Hepatocyte (in vitro differentiated cells): ENCODE measurements around the gene SLC26A8. TPM values are rescaled to one million over a fixed set of nuclear protein-coding genes. Genes with fewer than 3 reads are reported as not detected.

Experiments
- DNase-seq: peaks from one replicate; pipeline ENCODE4 v3.0.0-alpha.2; 2016; ENCODE audit warnings: low spot score
- H2AFZ ChIP-seq: fragments of 200-600 bp; sonication (generic); 2 replicates; pipeline ENCODE4 v1.6.0; 2016; ENCODE audit warnings: antibody characterized with exemption, mild to moderate bottlenecking
- H3K27ac ChIP-seq: fragments of 200-600 bp; sonication (generic); 2 replicates; pipeline ENCODE4 v1.5.1; 2016; ENCODE audit warnings: mild to moderate bottlenecking
- H3K27me3 ChIP-seq: fragments of 200-600 bp; sonication (generic); 2 replicates; pipeline ENCODE4 v1.6.1; 2016
- H3K36me3 ChIP-seq: fragments of 200-600 bp; sonication (generic); replicated peaks from 2 replicates; pipeline ENCODE4 v1.5.1; 2016; ENCODE audit warnings: low read depth; ENCODE audit not compliant: insufficient read depth
- H3K4me1 ChIP-seq: fragments of 200-600 bp; sonication (generic); 2 replicates; pipeline ENCODE4 v1.5.1; 2016; ENCODE audit warnings: mild to moderate bottlenecking, moderate library complexity; ENCODE audit not compliant: insufficient read depth
- H3K4me2 ChIP-seq: fragments of 200-600 bp; sonication (generic); 2 replicates; pipeline ENCODE4 v1.6.0; 2016
- H3K4me3 ChIP-seq: fragments of 200-600 bp; sonication (generic); 2 replicates; pipeline ENCODE4 v1.5.1; 2016; ENCODE audit warnings: mild to moderate bottlenecking
- H3K79me2 ChIP-seq: fragments of 200-600 bp; sonication (generic); 2 replicates; pipeline ENCODE4 v1.6.0; 2017; ENCODE audit warnings: mild to moderate bottlenecking
- H3K9me2 ChIP-seq: fragments of 200-600 bp; sonication (generic); replicated peaks from 2 replicates; pipeline ENCODE4 v1.6.0; 2017; ENCODE audit warnings: mild to moderate bottlenecking; ENCODE audit not compliant: insufficient read depth
- H3K9me3 ChIP-seq: fragments of 200-600 bp; sonication (generic); 2 replicates; pipeline ENCODE4 v1.5.1; 2016; ENCODE audit warnings: low read depth, mild to moderate bottlenecking
- H4K20me1 ChIP-seq: fragments of 200-600 bp; sonication (generic); 2 replicates; pipeline ENCODE4 v1.6.0; 2016; ENCODE audit warnings: mild to moderate bottlenecking; ENCODE audit not compliant: insufficient read depth, poor library complexity, severe bottlenecking
- EZH2 ChIP-seq: fragments of 200-600 bp; sonication (generic); IDR thresholded peaks from 2 replicates; pipeline ENCODE4 v1.6.1; 2016; ENCODE audit warnings: antibody characterized with exemption, mild to moderate bottlenecking, borderline replicate concordance
- EZH2phosphoT487 ChIP-seq: fragments of 200-600 bp; sonication (generic); IDR thresholded peaks from one replicate; pipeline ENCODE4 v1.6.1; 2018; ENCODE audit warnings: antibody characterized with exemption, mild to moderate bottlenecking, low read depth, moderate library complexity; ENCODE audit not compliant: unreplicated experiment, severe bottlenecking
- whole genome bisulfite sequencing: methylation state at CpG from one replicate; pipeline ENCODE4 v1.1.6; 2016; ENCODE audit warnings: low lambda C conversion rate; ENCODE audit errors: missing lambda C conversion rate; 5-methylcytosine and 5-hydroxymethylcytosine counted together
- polyA plus RNA-seq: library from polyadenylated mRNA; unstranded; fragments of >200 nt; fragmentation: Nextera tagmentation; extraction: Ambion mirVana; gene quantifications from 2 replicates; pipeline ENCODE4 v1.2.1, GENCODE V29; 2016
- total RNA-seq: library from RNA; depleted of rRNA; stranded (reverse); fragments of >200 nt; gene quantifications from 2 replicates; pipeline ENCODE4 v1.2.3, GENCODE V29; 2014
- TF ChIP-seq, protein P1 (sequence below): fragments of 200-600 bp; sonication (generic); IDR thresholded peaks from 2 replicates; pipeline ENCODE4 v1.5.1; 2016; ENCODE audit warnings: antibody characterized with exemption, mild to moderate bottlenecking; ENCODE audit not compliant: poor library complexity

Gene SLC26A8
- total and polyA plus RNA-seq, 2 experiments from 2014 or later, result not detected

DNA sequence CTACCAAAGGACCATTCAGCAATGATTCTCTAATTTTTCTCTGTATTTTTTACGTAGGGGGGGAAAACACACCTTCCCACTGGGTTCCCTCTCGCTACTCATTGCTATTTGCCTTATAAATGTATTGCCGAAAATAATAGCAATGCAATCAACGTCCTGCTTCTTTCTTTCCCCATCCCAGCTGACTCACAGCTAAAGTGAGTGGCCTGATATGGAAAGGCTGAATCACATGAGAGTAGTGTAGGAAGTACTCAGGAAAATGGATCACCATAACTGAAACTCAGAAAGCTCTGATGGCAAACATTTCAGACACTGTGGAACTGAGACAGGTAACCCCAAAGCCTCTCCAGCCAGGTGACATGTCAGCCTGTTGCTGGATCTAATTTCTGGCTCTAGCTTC, 54.3 kb downstream of the SLC26A8 start:
- H3K4me2 ChIP-seq, result no peak overlapping the region
- H3K4me3 ChIP-seq, result no peak overlapping the region
- no peaks in the 10 kb centered on the region for H3K79me2 ChIP-seq
- peaks cover 17% of the 10 kb centered on the region for H3K4me1 ChIP-seq
- no peak overlapping the region for H2AFZ ChIP-seq
- no peaks in the 10 kb centered on the region for H4K20me1 ChIP-seq
- H3K9me3 ChIP-seq, result no peaks in the 10 kb centered on the region
- TF ChIP-seq, protein P1, sequence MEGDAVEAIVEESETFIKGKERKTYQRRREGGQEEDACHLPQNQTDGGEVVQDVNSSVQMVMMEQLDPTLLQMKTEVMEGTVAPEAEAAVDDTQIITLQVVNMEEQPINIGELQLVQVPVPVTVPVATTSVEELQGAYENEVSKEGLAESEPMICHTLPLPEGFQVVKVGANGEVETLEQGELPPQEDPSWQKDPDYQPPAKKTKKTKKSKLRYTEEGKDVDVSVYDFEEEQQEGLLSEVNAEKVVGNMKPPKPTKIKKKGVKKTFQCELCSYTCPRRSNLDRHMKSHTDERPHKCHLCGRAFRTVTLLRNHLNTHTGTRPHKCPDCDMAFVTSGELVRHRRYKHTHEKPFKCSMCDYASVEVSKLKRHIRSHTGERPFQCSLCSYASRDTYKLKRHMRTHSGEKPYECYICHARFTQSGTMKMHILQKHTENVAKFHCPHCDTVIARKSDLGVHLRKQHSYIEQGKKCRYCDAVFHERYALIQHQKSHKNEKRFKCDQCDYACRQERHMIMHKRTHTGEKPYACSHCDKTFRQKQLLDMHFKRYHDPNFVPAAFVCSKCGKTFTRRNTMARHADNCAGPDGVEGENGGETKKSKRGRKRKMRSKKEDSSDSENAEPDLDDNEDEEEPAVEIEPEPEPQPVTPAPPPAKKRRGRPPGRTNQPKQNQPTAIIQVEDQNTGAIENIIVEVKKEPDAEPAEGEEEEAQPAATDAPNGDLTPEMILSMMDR, result no peak
- TF ChIP-seq EZH2 (no peak), EZH2phosphoT487 (no peak)
- H3K27me3 ChIP-seq, result no peaks in the 10 kb centered on the region
- H3K27ac ChIP-seq, result no peak overlapping the region
- H3K9me2 ChIP-seq, result no peaks in the 10 kb centered on the region
- WGBS, result 85% methylated on average over 4 of the region's 4 CpGs
- DNase-seq, result peak; percentile 35
- no peaks in the 10 kb centered on the region for H3K36me3 ChIP-seq

DNA sequence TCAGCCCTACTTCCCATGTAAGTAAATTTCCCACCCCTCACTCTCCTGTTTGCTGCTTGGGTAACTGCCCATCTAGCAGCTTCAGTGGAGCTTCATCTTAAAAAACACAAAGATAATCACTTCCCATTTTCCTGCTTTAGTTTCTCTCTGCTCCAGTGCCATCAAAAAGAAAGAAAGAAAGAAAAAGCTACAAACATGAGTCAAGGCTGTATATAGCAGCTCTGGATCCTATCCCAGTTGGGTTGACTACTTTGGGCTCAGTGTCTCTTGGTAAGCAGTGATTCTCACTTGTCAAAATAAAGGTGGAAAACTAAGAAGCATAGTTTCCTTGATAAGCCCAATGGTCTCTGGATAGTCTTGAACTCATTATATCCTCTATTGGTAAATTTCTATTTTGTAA, 54.8 kb downstream of the SLC26A8 start:
- no peak overlapping the region for H3K4me2 ChIP-seq
- H3K4me3 ChIP-seq, result no peak overlapping the region
- no peaks in the 10 kb centered on the region for H3K36me3 ChIP-seq
- H3K27ac ChIP-seq, result no peak overlapping the region
- peaks cover 17% of the 10 kb centered on the region for H3K4me1 ChIP-seq
- TF ChIP-seq EZH2, result no peak
- no peak for TF ChIP-seq EZH2phosphoT487
- TF ChIP-seq, protein P1, result no peak
- no peaks in the 10 kb centered on the region for H3K9me2 ChIP-seq
- no peak overlapping the region for H2AFZ ChIP-seq
- H3K79me2 ChIP-seq, result no peaks in the 10 kb centered on the region
- H3K27me3 ChIP-seq, result no peaks in the 10 kb centered on the region
- no peaks in the 10 kb centered on the region for H4K20me1 ChIP-seq
- no peak for DNase-seq
- H3K9me3 ChIP-seq, result no peaks in the 10 kb centered on the region

DNA sequence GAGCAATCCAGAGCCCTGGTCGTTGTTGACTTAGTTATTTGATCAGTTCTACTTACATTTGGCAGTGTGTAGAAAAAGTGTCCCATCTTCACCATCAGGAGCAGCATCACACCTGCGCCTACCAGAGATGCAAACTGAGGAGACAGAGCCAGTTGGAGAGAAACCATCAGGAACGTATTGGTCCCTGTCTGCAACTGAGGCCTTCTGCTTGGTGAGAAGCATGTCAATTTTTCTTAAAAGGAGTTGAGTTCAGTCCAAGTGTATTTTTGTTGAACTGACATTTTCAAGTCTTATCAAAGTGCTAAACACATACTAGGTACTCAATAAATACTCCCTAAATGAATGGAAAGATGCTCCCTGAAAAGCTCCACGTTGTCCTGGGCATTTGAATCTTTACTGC, 55.6 kb downstream of the SLC26A8 start:
- Histone ChIP-seq H3K4me3 (no peak overlapping the region), H3K27ac (no peak overlapping the region), H3K9me2 (no peaks in the 10 kb centered on the region), H3K9me3 (no peaks in the 10 kb centered on the region), H3K36me3 (no peaks in the 10 kb centered on the region), H4K20me1 (no peaks in the 10 kb centered on the region), H3K27me3 (no peaks in the 10 kb centered on the region), H3K4me1 (peaks cover 17% of the 10 kb centered on the region), H2AFZ (no peak overlapping the region), H3K79me2 (no peaks in the 10 kb centered on the region), H3K4me2 (no peak overlapping the region)
- DNase-seq, result no peak
- TF ChIP-seq EZH2phosphoT487 (no peak), EZH2 (no peak)
- TF ChIP-seq, protein P1, result no peak
- 84% methylated on average over 4 of the region's 4 CpGs for WGBS

DNA sequence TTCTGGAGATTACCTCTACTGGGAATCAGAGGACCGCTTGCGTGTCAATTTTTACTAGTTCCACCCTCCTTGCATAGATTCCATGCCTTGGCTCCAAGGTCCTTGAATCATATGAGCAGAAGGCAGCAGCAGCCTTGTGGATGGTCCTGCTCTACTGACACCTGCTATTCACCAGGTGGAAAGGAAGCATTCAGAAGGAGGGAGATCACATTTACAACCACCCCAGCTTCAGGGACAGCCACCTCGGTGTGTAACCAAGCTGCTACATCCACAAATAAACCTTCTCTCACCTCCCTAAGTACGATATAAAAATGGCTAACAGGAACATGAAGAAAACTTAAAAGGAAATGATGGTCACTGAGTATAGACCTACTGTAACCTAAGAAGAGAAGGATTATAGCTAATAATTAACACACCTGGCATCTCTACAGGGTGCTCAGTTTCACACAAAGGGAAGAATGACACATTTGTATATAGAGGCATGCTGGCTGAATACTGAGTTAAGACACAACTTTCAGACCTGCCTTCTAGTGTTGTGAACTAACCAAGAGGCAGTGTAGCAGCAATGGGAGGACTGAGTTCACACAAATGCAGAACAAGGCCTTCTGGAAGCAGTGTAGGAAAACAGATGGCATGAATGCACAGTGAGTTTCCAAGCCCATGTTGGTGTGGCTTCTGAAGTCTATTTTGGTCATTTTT, 57.2 kb downstream of the SLC26A8 start:
- DNase-seq, result peak; percentile 23
- H3K27ac ChIP-seq, result peak overlapping the region; percentile 61
- no peaks in the 10 kb centered on the region for H3K9me3 ChIP-seq
- no peak overlapping the region for H3K4me3 ChIP-seq
- H3K27me3 ChIP-seq, result no peaks in the 10 kb centered on the region
- H3K36me3 ChIP-seq, result no peaks in the 10 kb centered on the region
- no peak for TF ChIP-seq EZH2phosphoT487
- TF ChIP-seq, protein P1, result no peak
- no peak for TF ChIP-seq EZH2
- no peaks in the 10 kb centered on the region for H3K9me2 ChIP-seq
- 75% methylated on average over 4 of the region's 4 CpGs for WGBS
- H3K4me2 ChIP-seq, result peak overlapping the region; percentile 4
- no peaks in the 10 kb centered on the region for H4K20me1 ChIP-seq
- no peak overlapping the region for H2AFZ ChIP-seq
- peaks cover 4% of the 10 kb centered on the region for H3K4me1 ChIP-seq
- H3K79me2 ChIP-seq, result no peaks in the 10 kb centered on the region
